H1 (cell line): ENCODE measurements around the gene DCLK1. TPM values are rescaled to one million over a fixed set of nuclear protein-coding genes. Genes with fewer than 3 reads are reported as not detected.

ENCODE experiments used
- ASH2L ChIP-seq: fragments of 200-600, 300-600 bp; sonication (generic); IDR thresholded peaks from one replicate; pipeline ENCODE4 v1.7.1; 2017; ENCODE audit warnings: low read length
- KDM4A ChIP-seq: IDR thresholded peaks from one replicate; pipeline ENCODE4 v1.7.1; 2012; ENCODE audit warnings: low read depth, mild to moderate bottlenecking, moderate library complexity, low read length, inconsistent platforms; ENCODE audit not compliant: severe bottlenecking
- SAP30 ChIP-seq: fragments of 300-600 bp; sonication (generic); IDR thresholded peaks from 2 replicates; pipeline ENCODE4 v1.7.1; 2012; ENCODE audit warnings: low read length, moderate library complexity, mild to moderate bottlenecking, inconsistent platforms; ENCODE audit not compliant: insufficient read depth, insufficient replicate concordance
- polyA plus RNA-seq, 7 experiments: library from polyadenylated mRNA; depleted of rRNA in 3 of 7; stranded (reverse) in 5 of 7; unstranded in 2 of 7; fragments of >200 nt in 5 of 7; fragments of 200-250 nt in 2 of 7; gene quantifications; 1 replicate in 5 of 7; 2 replicates in 1 of 7; 4 replicates in 1 of 7; pipeline versions ENCODE4 v1.2.1 to v1.2.3, GENCODE V29; 2011 to 2013; ENCODE audit warnings: missing spikeins in 2 of 7, mixed read lengths in 2 of 7
- total RNA-seq: library from RNA; stranded (reverse); fragmentation: NEBNext Ultra II Directional; extraction: Animal tissue kit (Norgen Biotek cat#: 25700); gene quantifications from 2 replicates; pipeline ENCODE4 v1.2.1, GENCODE V29; 2021
- TF ChIP-seq, protein P1 (sequence below): fragments of 300-600 bp; sonication (generic); IDR thresholded peaks from 2 replicates; pipeline ENCODE4 v1.7.1; 2012; ENCODE audit warnings: low read length, moderate library complexity, mild to moderate bottlenecking, inconsistent platforms; ENCODE audit not compliant: insufficient replicate concordance
- TF ChIP-seq, protein P2 (sequence below): IDR thresholded peaks from 2 replicates; pipeline ENCODE4 v1.6.1; 2012; ENCODE audit warnings: low read length, inconsistent platforms
- TF ChIP-seq, protein P3 (sequence below): IDR thresholded peaks from 2 replicates; pipeline ENCODE4 v1.6.1; 2011; ENCODE audit warnings: low read depth, mild to moderate bottlenecking, low read length; ENCODE audit not compliant: insufficient read depth

Gene DCLK1
- total and polyA plus RNA-seq, 2 of the 8 experiments (the other 6 are each of a cell fraction or from before 2014, with no cell fraction given), result 22.8 to 41.0 TPM

DNA sequence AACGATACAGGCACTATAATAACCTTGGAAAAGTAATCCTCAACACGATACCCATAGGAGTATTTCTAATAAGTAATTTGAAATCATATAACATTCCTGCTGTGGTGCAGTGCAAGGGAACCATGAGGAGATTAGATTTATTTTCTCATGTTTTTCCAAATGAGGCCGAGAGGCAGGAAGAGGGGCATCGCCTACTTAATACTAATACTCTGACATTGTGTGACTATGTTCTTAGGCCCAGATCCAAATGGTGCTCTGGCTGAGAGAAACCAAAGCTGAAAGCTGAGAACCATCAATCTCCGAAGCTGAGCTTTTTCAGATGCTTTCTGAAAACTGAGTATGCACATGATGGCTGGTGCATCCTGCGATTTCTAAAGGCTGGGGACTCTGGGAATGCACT is 406.7 kb downstream of the DCLK1 start (continued):
- TF ChIP-seq, protein P1, sequence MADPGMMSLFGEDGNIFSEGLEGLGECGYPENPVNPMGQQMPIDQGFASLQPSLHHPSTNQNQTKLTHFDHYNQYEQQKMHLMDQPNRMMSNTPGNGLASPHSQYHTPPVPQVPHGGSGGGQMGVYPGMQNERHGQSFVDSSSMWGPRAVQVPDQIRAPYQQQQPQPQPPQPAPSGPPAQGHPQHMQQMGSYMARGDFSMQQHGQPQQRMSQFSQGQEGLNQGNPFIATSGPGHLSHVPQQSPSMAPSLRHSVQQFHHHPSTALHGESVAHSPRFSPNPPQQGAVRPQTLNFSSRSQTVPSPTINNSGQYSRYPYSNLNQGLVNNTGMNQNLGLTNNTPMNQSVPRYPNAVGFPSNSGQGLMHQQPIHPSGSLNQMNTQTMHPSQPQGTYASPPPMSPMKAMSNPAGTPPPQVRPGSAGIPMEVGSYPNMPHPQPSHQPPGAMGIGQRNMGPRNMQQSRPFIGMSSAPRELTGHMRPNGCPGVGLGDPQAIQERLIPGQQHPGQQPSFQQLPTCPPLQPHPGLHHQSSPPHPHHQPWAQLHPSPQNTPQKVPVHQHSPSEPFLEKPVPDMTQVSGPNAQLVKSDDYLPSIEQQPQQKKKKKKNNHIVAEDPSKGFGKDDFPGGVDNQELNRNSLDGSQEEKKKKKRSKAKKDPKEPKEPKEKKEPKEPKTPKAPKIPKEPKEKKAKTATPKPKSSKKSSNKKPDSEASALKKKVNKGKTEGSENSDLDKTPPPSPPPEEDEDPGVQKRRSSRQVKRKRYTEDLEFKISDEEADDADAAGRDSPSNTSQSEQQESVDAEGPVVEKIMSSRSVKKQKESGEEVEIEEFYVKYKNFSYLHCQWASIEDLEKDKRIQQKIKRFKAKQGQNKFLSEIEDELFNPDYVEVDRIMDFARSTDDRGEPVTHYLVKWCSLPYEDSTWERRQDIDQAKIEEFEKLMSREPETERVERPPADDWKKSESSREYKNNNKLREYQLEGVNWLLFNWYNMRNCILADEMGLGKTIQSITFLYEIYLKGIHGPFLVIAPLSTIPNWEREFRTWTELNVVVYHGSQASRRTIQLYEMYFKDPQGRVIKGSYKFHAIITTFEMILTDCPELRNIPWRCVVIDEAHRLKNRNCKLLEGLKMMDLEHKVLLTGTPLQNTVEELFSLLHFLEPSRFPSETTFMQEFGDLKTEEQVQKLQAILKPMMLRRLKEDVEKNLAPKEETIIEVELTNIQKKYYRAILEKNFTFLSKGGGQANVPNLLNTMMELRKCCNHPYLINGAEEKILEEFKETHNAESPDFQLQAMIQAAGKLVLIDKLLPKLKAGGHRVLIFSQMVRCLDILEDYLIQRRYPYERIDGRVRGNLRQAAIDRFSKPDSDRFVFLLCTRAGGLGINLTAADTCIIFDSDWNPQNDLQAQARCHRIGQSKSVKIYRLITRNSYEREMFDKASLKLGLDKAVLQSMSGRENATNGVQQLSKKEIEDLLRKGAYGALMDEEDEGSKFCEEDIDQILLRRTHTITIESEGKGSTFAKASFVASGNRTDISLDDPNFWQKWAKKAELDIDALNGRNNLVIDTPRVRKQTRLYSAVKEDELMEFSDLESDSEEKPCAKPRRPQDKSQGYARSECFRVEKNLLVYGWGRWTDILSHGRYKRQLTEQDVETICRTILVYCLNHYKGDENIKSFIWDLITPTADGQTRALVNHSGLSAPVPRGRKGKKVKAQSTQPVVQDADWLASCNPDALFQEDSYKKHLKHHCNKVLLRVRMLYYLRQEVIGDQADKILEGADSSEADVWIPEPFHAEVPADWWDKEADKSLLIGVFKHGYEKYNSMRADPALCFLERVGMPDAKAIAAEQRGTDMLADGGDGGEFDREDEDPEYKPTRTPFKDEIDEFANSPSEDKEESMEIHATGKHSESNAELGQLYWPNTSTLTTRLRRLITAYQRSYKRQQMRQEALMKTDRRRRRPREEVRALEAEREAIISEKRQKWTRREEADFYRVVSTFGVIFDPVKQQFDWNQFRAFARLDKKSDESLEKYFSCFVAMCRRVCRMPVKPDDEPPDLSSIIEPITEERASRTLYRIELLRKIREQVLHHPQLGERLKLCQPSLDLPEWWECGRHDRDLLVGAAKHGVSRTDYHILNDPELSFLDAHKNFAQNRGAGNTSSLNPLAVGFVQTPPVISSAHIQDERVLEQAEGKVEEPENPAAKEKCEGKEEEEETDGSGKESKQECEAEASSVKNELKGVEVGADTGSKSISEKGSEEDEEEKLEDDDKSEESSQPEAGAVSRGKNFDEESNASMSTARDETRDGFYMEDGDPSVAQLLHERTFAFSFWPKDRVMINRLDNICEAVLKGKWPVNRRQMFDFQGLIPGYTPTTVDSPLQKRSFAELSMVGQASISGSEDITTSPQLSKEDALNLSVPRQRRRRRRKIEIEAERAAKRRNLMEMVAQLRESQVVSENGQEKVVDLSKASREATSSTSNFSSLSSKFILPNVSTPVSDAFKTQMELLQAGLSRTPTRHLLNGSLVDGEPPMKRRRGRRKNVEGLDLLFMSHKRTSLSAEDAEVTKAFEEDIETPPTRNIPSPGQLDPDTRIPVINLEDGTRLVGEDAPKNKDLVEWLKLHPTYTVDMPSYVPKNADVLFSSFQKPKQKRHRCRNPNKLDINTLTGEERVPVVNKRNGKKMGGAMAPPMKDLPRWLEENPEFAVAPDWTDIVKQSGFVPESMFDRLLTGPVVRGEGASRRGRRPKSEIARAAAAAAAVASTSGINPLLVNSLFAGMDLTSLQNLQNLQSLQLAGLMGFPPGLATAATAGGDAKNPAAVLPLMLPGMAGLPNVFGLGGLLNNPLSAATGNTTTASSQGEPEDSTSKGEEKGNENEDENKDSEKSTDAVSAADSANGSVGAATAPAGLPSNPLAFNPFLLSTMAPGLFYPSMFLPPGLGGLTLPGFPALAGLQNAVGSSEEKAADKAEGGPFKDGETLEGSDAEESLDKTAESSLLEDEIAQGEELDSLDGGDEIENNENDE, result no peak
- TF ChIP-seq ASH2L (no peak), SAP30 (no peak), KDM4A (no peak)
- TF ChIP-seq, protein P2, sequence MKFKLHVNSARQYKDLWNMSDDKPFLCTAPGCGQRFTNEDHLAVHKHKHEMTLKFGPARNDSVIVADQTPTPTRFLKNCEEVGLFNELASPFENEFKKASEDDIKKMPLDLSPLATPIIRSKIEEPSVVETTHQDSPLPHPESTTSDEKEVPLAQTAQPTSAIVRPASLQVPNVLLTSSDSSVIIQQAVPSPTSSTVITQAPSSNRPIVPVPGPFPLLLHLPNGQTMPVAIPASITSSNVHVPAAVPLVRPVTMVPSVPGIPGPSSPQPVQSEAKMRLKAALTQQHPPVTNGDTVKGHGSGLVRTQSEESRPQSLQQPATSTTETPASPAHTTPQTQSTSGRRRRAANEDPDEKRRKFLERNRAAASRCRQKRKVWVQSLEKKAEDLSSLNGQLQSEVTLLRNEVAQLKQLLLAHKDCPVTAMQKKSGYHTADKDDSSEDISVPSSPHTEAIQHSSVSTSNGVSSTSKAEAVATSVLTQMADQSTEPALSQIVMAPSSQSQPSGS, result no peak
- TF ChIP-seq, protein P3, sequence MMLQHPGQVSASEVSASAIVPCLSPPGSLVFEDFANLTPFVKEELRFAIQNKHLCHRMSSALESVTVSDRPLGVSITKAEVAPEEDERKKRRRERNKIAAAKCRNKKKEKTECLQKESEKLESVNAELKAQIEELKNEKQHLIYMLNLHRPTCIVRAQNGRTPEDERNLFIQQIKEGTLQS, result no peak
